ENCODE results near the gene FBLIM1.

DNA sequence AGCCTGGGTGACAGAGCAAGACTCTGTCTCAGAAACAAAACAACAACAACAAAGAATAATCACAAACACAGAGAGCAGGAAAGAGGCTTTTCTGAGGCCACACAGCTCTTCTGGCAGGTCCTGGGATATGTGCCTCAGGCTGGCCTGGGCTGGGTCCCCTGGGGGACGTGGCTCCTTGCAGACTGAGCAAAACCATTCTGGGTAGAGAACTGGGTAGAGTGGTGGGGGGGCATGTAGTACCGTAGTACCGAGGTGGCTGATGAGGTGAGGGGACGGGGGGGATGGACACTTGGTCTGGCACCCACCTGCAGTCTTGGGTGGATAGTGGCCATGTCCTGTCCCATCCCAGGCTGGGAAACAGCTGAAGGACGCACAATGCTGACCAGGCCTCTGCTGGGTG is 10.3 kb upstream of the FBLIM1 start:
- TF ChIP-seq, protein P1, sequence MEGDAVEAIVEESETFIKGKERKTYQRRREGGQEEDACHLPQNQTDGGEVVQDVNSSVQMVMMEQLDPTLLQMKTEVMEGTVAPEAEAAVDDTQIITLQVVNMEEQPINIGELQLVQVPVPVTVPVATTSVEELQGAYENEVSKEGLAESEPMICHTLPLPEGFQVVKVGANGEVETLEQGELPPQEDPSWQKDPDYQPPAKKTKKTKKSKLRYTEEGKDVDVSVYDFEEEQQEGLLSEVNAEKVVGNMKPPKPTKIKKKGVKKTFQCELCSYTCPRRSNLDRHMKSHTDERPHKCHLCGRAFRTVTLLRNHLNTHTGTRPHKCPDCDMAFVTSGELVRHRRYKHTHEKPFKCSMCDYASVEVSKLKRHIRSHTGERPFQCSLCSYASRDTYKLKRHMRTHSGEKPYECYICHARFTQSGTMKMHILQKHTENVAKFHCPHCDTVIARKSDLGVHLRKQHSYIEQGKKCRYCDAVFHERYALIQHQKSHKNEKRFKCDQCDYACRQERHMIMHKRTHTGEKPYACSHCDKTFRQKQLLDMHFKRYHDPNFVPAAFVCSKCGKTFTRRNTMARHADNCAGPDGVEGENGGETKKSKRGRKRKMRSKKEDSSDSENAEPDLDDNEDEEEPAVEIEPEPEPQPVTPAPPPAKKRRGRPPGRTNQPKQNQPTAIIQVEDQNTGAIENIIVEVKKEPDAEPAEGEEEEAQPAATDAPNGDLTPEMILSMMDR (IDR thresholded peaks at IDR 0.05), result no peak
- TF ChIP-seq POLR2A (IDR thresholded peaks at IDR 0.05), result no peak

Measured in stomach (tissue), 4 donors.